Esophagus squamous epithelium (tissue), 5 donors: Measurements from ENCODE around the gene PDZD8. TPM values are rescaled to one million over a fixed set of nuclear protein-coding genes. Genes with fewer than 3 reads are reported as not detected.

ENCODE experiments used
- DNase-seq: peaks from one replicate; lab custom pipeline; 2025; lab: John Stamatoyannopoulos, UW
- H3K27ac ChIP-seq, 4 donors: fragments of 200-600 bp; sonication (generic); one replicate each; pipeline ENCODE4 v1.5.1; 2016 to 2019; ENCODE audit warnings: mild to moderate bottlenecking in 1 of 4
- H3K27me3 ChIP-seq, 4 donors: fragments of 200-600 bp; sonication (generic); 1 replicate in 3 of 4; 2 replicates in 1 of 4; pipeline versions ENCODE4 v1.5.1 to v1.6.0; 2017 to 2021; ENCODE audit warnings: antibody characterized with exemption in 1 of 4
- H3K36me3 ChIP-seq, 3 donors: fragments of 200-600 bp; sonication (generic); one replicate each; pipeline ENCODE4 v1.5.1; 2016 to 2019
- H3K4me1 ChIP-seq, 3 donors: fragments of 200-600 bp; sonication (generic); one replicate each; pipeline ENCODE4 v1.5.1; 2017 to 2019
- H3K4me3 ChIP-seq, 4 donors: fragments of 200-600 bp; sonication (generic); 1 replicate in 3 of 4; 2 replicates in 1 of 4; pipeline ENCODE4 v1.5.1; 2016 to 2019; ENCODE audit warnings: mild to moderate bottlenecking in 2 of 4, moderate library complexity in 1 of 4
- H3K9me3 ChIP-seq, 3 donors: fragments of 200-600 bp; sonication (generic); one replicate each; pipeline ENCODE4 v1.5.1; 2016 to 2019
- POLR2A ChIP-seq, 4 donors: fragments of 450-650 bp; IDR thresholded peaks; one replicate each; pipeline ENCODE4 v1.6.1; 2017; ENCODE audit warnings: antibody characterized with exemption in 4 of 4, mild to moderate bottlenecking in 4 of 4, moderate library complexity in 3 of 4
- WGBS, 2 donors: methylation state at CpG; one replicate each; pipeline ENCODE4 v1.1.5; 2018; 5-methylcytosine and 5-hydroxymethylcytosine counted together
- intact Hi-C: fragments of 100-400 bp; cut with DNase I; formaldehyde crosslinking; loops from one replicate; pipeline ENCODE4 v1.15.0; 2022
- total RNA-seq, 4 donors: library from RNA; depleted of rRNA; stranded (reverse); fragments of >200 nt; gene quantifications; one replicate each; pipeline ENCODE4 v1.1.0, GENCODE V29; 2016
- TF ChIP-seq, protein P1 (sequence below), 6 experiments: fragments of 450-650 bp in 4 of 6; fragments of 200-600 bp in 2 of 6; sonication (generic) in 2 of 6; IDR thresholded peaks; one replicate each; pipeline ENCODE4 v1.5.1; 2016 to 2019; ENCODE audit warnings: antibody characterized with exemption in 6 of 6, mild to moderate bottlenecking in 4 of 6, moderate library complexity in 4 of 6
- donor health status: DM: yes; HTN: yes; CAD: no.

The PDZD8 gene
- total RNA-seq, 4 donors from 2014 or later, result 28.1 to 39.2 (median 32.9) TPM

DNA sequence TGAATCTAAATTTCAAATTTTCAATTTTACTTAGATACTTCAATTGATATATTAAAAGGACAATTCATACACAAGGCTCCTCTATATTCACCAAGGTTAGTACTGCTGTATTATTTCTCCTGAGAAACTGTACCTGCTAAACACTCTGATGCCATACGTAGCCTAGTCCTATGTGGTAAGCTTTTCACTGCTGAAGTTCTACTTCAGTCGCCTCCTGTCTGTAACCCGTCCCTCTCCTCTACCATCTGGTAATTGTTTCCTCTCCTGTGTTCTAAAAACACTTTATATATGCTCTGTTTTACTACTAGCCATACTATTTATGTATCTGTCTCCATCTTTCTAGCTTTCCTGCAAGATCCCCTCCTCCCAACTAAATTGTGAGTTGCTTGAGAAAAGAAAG is 20.2 kb downstream of the PDZD8 start:
- 66 to 88% methylated on average over 3 of the region's 3 CpGs for WGBS, 2 donors
- H3K36me3 ChIP-seq, result no peaks in the 10 kb centered on the region
- H3K27me3 ChIP-seq, result no peaks in the 10 kb centered on the region
- H3K27ac ChIP-seq, result no peak overlapping the region
- DNase-seq, result no peak
- TF ChIP-seq, protein P1, sequence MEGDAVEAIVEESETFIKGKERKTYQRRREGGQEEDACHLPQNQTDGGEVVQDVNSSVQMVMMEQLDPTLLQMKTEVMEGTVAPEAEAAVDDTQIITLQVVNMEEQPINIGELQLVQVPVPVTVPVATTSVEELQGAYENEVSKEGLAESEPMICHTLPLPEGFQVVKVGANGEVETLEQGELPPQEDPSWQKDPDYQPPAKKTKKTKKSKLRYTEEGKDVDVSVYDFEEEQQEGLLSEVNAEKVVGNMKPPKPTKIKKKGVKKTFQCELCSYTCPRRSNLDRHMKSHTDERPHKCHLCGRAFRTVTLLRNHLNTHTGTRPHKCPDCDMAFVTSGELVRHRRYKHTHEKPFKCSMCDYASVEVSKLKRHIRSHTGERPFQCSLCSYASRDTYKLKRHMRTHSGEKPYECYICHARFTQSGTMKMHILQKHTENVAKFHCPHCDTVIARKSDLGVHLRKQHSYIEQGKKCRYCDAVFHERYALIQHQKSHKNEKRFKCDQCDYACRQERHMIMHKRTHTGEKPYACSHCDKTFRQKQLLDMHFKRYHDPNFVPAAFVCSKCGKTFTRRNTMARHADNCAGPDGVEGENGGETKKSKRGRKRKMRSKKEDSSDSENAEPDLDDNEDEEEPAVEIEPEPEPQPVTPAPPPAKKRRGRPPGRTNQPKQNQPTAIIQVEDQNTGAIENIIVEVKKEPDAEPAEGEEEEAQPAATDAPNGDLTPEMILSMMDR (IDR thresholded peaks at IDR 0.05), result no peak
- no peak for TF ChIP-seq POLR2A (IDR thresholded peaks at IDR 0.05)
- H3K9me3 ChIP-seq, result no peaks in the 10 kb centered on the region
- H3K4me1 ChIP-seq, result peaks cover 0 to 10% (median 0%) of the 10 kb centered on the region in 3 donors
- intact Hi-C loops, result no loop called here
- H3K4me3 ChIP-seq, result no peak overlapping the region

- peaks cover 0 to 18% (median 8%) of the 10 kb centered on the region in 3 donors for H3K4me1 ChIP-seq
- intact Hi-C loops, result no loop called here
- no peak for TF ChIP-seq POLR2A (IDR thresholded peaks at IDR 0.05)
- TF ChIP-seq, protein P1 (IDR thresholded peaks at IDR 0.05), result no peak
Measured at GRCh38 chr10:117353684-117354083, 21.6 kb downstream of the PDZD8 start.

DNA sequence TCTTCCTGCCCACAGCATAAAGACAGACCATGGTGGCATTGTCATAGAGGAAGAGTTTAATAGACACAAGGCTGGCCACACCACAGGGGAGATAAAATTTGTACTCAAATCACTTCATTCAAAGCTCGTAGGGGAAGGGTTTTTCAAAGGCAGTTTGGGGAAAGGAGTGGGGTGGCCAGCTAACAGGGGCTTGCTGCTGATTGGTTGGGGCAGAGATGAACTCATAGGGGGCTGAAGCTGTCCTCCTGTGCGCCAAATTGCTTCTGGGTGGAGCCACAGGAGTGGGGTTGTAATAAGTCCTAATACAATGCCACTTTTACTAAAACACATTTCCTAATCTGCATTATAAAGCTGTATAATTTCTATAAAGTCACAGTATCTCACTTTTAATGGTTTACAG is 22.5 kb downstream of the PDZD8 start:
- Histone ChIP-seq H3K27ac (no peak overlapping the region), H3K4me1 (peaks cover 0 to 28% (median 10%) of the 10 kb centered on the region in 3 donors), H3K9me3 (no peaks in the 10 kb centered on the region), H3K4me3 (no peak overlapping the region), H3K27me3 (no peaks in the 10 kb centered on the region), H3K36me3 (no peaks in the 10 kb centered on the region)
- WGBS, 2 donors, result 91 to 94% methylated on average over 2 of the region's 2 CpGs
- TF ChIP-seq POLR2A (IDR thresholded peaks at IDR 0.05), result no peak
- TF ChIP-seq, protein P1 (IDR thresholded peaks at IDR 0.05), result no peak
- no peak for DNase-seq
- intact Hi-C loops, result no loop called here

More at GRCh38 chr10:117353684-117354083, 21.6 kb downstream of the PDZD8 start:
- DNase-seq, result no peak
- no peak overlapping the region for H3K4me3 ChIP-seq
- no peak overlapping the region for H3K27ac ChIP-seq
- no peaks in the 10 kb centered on the region for H3K27me3 ChIP-seq
- WGBS, 2 donors, result 86 to 87% methylated on average over 2 of the region's 2 CpGs
- no peaks in the 10 kb centered on the region for H3K9me3 ChIP-seq
- no peaks in the 10 kb centered on the region for H3K36me3 ChIP-seq

DNA sequence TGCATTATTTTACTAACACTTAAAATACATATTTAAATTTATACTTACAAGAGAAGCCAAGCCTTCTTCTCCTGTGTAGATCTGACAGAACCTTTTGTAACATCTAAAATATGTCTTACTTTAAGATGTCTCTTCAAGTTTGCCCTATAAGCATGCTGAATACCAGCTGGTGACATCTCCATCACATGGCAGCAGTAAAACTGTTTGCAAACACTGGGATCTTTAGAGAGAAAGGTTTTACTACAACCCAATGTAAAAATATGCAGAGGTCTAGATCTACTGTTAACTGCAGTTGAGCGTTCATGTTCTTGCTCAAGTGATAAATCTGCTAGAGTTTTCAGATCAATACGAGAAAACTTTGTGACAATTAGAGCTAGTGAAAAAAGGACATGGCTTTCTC is 23.2 kb downstream of the PDZD8 start:
- H3K36me3 ChIP-seq, result no peaks in the 10 kb centered on the region
- no peak overlapping the region for H3K27ac ChIP-seq
- H3K4me3 ChIP-seq, result no peak overlapping the region
- DNase-seq, result no peak
- intact Hi-C loops, result no loop called here
- TF ChIP-seq POLR2A (IDR thresholded peaks at IDR 0.05), result no peak
- TF ChIP-seq, protein P1 (IDR thresholded peaks at IDR 0.05), result no peak
- 83 to 96% methylated on average over 2 of the region's 2 CpGs for WGBS, 2 donors
- H3K4me1 ChIP-seq, result peaks cover 0 to 29% (median 10%) of the 10 kb centered on the region in 3 donors
- no peaks in the 10 kb centered on the region for H3K27me3 ChIP-seq
- H3K9me3 ChIP-seq, result no peaks in the 10 kb centered on the region

GRCh38 chr10:117351558-117351957 is 23.7 kb downstream of the PDZD8 start:
- Histone ChIP-seq H3K4me1 (peaks cover 0 to 29% (median 10%) of the 10 kb centered on the region in 3 donors), H3K36me3 (no peaks in the 10 kb centered on the region), H3K9me3 (no peaks in the 10 kb centered on the region), H3K27me3 (no peaks in the 10 kb centered on the region), H3K4me3 (no peak overlapping the region), H3K27ac (no peak overlapping the region)
- no peak for DNase-seq
- intact Hi-C loops, result no loop called here
- 89 to 100% methylated on average over 1 of the region's 1 CpG for WGBS, 2 donors
- TF ChIP-seq POLR2A (IDR thresholded peaks at IDR 0.05), result no peak
- TF ChIP-seq, protein P1 (IDR thresholded peaks at IDR 0.05), result no peak
